HFF-Myc (cell line): Measurements from ENCODE around the gene OLAH.
A peak's percentile ranks its signal among the peaks of the same experiment; 100 is the strongest.

Experiments used
- DNase-seq: peaks from one replicate; pipeline ENCODE4 v3.0.0-alpha.2; 2011; ENCODE audit warnings: low read depth; ENCODE audit errors: extremely low read depth
- H3K4me3 ChIP-seq: replicated peaks from 2 replicates; pipeline ENCODE4 v1.5.1; 2011; ENCODE audit warnings: low read depth, mild to moderate bottlenecking, control low read depth, low read length
- TF ChIP-seq, protein P1 (sequence below): IDR thresholded peaks from 2 replicates; pipeline ENCODE4 v1.5.1; 2012; ENCODE audit warnings: mild to moderate bottlenecking, low read depth, low read length, control low read depth; ENCODE audit errors: missing control alignments

OLAH gene

DNA sequence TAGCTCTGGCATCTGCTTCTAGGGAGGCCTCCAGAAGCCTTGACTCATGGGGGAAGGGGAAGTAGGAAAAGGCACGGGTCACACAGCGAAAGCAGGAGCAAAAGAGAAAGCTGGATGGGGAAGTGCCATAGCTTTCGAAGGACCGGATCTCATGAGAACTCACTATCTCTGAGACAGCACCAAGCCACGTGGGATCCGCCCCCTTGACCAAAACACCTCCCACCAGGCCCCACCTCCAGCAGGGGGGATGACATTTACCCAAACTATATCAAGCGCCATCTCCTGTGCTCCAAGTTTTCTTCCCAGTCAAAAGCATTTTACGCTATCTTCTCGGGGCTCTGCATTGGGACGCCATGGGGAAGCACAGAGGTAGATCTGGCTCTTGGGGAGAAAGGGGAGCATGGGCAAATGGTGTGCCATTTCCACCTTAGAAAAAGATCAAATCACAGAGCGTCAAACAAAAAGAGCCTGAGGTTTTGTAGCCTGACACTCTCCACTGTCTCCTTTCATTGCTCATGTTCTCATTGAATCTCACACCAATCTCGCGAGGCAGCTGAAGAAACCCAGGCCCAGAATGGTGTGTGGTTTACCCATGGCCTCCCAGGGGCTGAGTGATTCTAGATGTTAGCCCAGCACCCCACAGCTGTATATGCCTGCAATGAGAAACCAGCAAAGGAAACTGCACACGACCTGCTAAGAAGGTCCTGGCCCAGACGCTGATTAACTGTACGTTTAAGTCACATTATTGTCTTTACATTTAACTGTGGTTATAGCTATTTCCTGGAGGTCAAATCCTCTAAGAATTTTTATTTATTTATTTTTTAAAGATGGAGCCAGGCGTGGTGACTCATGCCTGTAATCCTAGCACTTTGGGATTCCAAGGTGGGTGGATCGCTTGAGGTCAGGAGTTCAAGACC is 8.1 kb upstream of the OLAH start:
- TF ChIP-seq, protein P1, sequence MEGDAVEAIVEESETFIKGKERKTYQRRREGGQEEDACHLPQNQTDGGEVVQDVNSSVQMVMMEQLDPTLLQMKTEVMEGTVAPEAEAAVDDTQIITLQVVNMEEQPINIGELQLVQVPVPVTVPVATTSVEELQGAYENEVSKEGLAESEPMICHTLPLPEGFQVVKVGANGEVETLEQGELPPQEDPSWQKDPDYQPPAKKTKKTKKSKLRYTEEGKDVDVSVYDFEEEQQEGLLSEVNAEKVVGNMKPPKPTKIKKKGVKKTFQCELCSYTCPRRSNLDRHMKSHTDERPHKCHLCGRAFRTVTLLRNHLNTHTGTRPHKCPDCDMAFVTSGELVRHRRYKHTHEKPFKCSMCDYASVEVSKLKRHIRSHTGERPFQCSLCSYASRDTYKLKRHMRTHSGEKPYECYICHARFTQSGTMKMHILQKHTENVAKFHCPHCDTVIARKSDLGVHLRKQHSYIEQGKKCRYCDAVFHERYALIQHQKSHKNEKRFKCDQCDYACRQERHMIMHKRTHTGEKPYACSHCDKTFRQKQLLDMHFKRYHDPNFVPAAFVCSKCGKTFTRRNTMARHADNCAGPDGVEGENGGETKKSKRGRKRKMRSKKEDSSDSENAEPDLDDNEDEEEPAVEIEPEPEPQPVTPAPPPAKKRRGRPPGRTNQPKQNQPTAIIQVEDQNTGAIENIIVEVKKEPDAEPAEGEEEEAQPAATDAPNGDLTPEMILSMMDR = no peak
- peak; percentile 40 for DNase-seq
- H3K4me3 ChIP-seq = no peak overlapping the region

DNA sequence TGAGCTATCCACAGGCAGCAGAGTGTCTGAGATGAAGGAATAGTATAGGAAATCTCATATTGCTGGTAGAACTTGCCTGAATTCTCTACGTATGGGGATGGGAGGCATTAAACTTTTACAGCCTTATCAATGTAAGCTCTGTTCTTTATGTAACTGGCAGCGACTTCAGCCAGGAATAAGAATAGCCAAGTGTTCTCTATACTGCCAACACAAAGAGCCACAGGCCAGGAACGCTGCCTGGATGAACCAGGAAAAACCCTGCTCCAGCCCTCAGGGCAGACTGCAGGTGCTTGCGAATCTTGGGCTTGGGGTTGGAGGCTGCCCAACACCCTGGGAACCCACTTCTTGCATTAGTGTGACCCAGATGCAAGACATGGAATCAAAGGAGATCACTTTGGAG is 6.1 kb upstream of the OLAH start:
- no peak for DNase-seq
- no peak overlapping the region for H3K4me3 ChIP-seq
- TF ChIP-seq, protein P1 = no peak

DNA sequence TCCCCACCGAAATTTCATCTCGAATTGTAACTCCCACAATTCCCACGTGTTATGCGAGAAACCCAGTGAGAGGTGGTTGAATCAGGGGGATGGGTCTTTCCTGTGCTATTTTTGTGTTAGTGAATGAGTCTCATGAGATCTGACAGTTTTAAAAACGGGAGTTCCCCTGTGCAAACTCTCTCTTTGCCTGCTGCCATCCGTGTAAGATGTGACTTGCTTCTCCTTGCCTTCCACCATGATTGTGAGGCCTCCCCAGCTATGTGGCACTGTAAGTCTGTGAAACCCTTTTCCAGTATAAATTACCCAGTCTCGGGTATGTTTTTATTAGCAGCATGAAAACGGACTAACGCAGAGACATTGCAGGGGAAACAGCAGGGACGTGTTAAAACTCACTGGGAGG is 5.3 kb upstream of the OLAH start:
- no peak for DNase-seq

DNA sequence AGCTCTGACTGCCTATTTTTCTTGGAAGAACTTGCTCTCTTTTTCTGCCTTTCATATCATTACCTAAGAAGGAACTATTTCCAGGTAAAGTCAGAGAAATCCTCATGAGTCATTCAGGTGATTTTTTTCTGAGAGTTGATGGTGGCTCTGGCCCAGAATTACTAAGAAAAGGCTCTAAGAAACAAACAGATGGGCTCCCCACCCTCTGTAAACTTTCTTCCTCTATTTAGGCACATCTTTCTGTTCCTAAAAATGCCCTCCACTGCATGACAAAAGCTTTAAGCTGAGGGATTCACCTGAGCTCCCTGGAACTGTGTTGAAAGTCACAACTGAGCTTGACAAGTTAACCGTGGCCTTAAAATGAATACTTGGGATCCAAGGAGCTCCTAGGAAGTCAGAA is 1.6 kb downstream of the OLAH start:
- TF ChIP-seq, protein P1 = no peak
- no peak overlapping the region for H3K4me3 ChIP-seq
- DNase-seq = no peak

More for the DNA sequence above, 5.3 kb upstream of the OLAH start:
- TF ChIP-seq, protein P1 = no peak
- no peak overlapping the region for H3K4me3 ChIP-seq

DNA sequence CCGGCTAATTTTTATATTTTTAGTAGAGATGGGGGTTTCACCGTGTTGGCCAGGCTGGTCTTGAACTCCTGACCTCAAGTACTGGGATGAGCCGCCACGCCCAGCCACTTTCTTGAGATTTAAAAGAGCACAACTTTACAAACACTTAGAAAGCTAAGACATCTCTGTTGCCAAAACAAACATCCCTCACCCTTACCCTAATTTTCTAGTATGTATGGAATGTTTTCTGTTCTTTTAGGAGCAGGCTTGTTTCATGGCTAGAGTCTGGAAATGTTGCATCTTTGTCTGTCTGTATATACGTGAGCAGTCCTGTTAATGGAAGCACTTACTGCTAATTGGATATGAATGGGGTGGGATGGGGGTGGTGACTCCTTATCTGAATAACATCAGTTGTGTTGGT is 2.9 kb downstream of the OLAH start:
- no peak overlapping the region for H3K4me3 ChIP-seq
- TF ChIP-seq, protein P1 = no peak
- no peak for DNase-seq

DNA sequence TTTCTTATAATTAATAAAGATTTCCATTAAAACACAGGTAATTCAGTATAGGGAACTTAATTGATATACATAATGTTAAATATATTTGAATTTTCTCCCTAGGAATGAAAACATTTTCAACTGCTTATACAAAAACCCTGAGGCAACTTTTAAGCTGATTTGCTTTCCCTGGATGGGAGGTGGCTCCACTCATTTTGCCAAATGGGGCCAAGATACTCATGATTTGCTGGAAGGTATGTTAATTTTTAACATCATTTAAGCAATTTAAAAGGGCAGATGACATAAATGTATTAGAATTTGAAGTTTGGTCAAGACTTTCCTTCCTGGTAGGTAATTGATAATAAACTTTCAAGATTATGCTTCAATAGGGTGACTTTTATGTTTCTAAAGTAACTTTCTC is 5.8 kb downstream of the OLAH start:
- TF ChIP-seq, protein P1 = no peak
- H3K4me3 ChIP-seq = no peak overlapping the region
- DNase-seq = no peak

DNA sequence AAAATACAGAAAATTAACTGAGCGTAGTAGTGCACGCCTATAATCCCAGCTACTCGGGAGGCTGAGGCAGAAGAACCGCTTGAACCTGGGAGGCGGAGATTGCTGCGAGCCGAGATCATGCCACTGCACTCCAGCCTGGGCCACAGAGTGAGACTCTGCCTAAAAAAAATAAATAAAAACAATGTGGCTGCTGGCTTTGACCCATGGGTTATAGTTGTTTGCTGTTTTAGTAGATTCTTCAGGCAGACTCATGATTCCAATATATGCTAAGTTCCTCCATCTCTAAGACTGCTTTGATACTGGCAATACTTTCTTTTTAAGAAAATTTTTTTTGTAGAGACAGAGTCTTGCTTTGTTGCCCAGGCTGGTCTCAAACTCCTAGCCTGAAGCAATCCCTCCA is 8.4 kb downstream of the OLAH start:
- H3K4me3 ChIP-seq = no peak overlapping the region
- DNase-seq = no peak
- TF ChIP-seq, protein P1 = no peak
